Measurements from ENCODE around the gene TFAP2A.

- TF ChIP-seq CTCF (IDR thresholded peaks at IDR 0.05): no peak
- no peak for TF ChIP-seq POLR2A (IDR thresholded peaks at IDR 0.05)
Observed at GRCh38 chr6:10446548-10446947, 31.7 kb upstream of the TFAP2A start.

Measured in thyroid gland (tissue), 4 donors.